Measurements from ENCODE around the gene ZNF366.

ZNF366 gene

DNA sequence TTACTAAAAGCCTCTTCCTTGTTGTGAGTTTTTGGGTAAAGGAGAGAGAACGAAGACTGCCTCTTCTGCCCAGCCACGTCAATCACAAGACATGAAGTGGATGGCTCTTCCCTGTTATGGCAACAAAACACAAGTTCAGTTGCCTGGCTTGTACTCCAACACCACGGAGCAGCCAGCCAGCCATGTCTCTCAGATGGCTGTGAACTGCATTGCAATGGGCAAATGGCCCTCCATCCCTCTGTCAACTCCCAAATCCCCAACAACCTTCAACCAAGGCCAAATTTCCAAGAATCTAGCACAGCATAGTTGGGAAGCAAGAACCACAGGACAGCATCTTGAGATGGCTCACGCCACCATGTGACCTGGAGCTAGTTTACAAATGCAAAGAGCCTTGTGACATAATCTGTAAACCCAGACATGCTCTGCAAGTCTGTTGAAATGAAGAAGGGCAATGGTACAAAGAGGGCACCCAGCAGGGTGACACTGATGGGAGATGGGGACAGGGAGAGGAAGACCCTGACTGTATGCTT, 53.9 kb downstream of the ZNF366 start:
- H3K27ac ChIP-seq (ENCODE audit: low read depth, low read length), result no peak overlapping the region
- no peaks in the 10 kb centered on the region for H3K27me3 ChIP-seq (ENCODE audit: control insufficient read depth, insufficient read depth, low read length)
- H3K9ac ChIP-seq (ENCODE audit: low read depth, low read length), result no peak overlapping the region
- H3K36me3 ChIP-seq (ENCODE audit: control insufficient read depth, insufficient read depth, low read length), result no peaks in the 10 kb centered on the region
- H3K4me3 ChIP-seq (ENCODE audit: low read depth, low read length), result no peak overlapping the region
- H3K9me3 ChIP-seq (ENCODE audit: control insufficient read depth, insufficient read depth, low read length), result no peaks in the 10 kb centered on the region
- H3K4me1 ChIP-seq (ENCODE audit: control insufficient read depth, insufficient read depth, low read length), result peaks cover 9% of the 10 kb centered on the region; the same call in 1 of the 2 replicates

DNA sequence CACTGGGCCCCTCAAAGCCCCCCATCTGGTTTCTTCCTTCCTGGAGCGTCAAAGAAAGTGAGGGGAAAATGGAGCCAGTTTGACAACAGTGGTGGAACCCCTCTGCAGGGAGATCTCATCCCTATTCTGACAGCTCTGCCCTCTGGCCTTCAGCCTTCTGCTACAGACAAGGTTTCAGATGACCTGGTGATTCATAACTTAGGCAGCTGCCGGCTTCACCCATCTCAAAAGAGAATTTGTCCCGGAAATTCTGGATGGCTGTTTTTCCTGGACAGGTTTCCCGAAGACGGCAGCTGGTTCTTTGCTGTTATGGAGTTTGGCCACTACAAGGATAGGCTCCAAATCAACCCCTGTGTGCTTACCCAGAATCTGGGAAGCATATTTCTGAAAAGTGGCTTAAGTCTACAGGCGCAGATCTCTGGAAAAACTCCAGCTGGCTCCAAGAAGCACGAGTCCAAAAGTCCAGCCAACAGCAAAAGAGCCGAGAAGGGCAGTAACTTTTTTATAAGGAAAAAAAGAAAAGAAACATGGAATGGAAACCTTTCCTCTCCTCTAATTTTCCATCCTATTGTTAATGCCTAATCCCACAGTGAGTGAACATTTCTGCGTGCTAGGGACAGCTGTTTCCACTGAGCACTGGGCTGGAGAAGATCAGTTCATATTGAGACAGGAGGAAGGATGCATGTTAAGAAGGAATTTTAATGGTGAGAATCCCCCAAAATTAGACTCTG, 54.5 kb downstream of the ZNF366 start:
- Histone ChIP-seq H3K4me3 (ENCODE audit: low read depth, low read length) (no peak overlapping the region), H3K36me3 (ENCODE audit: control insufficient read depth, insufficient read depth, low read length) (no peaks in the 10 kb centered on the region), H3K27ac (ENCODE audit: low read depth, low read length) (peak overlapping the region; percentile 61), H3K9me3 (ENCODE audit: control insufficient read depth, insufficient read depth, low read length) (no peaks in the 10 kb centered on the region), H3K4me1 (ENCODE audit: control insufficient read depth, insufficient read depth, low read length) (peaks cover 9% of the 10 kb centered on the region; the same call in 1 of the 2 replicates), H3K9ac (ENCODE audit: low read depth, low read length) (no peak overlapping the region), H3K27me3 (ENCODE audit: control insufficient read depth, insufficient read depth, low read length) (no peaks in the 10 kb centered on the region)

DNA sequence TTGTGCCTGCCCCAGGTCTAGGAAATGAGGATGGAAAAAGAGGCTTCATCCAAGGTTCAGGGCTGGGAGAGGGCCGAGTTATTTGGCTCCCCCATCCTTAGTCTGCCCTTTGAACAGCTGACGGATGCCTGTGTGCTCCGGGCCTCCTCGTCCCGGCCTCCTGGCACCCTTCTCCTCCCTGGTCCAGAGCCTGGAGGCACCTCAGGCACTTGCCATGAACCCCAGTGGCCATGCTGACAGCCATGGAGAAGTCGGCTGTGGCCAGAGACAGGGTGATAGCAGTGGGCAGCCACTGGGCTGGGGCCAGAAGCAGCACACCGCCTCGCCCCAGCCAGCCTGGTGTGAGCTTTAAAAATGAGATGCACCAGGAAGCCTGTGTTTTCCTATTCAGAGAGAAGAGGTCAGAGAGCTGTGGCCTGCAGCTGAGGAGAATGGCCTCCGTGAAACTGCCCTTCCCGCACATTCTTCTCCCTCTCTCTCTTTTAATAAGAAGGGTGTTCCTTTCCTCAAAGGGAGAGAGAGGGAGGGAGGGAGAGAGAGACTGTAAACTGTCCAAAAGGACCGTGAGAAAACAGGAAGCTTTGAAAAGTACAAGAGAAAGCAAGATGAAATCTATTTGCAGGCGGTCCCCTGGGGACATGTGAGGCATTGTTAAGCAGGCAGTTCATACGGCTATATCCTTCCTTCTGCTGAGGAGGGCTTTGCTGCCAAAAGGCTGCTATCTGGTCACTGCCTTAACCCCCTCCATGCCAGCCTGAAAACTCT, 55.3 kb downstream of the ZNF366 start:
- Histone ChIP-seq H3K4me1 (ENCODE audit: control insufficient read depth, insufficient read depth, low read length) (peaks cover 9% of the 10 kb centered on the region; the same call in 1 of the 2 replicates), H3K4me3 (ENCODE audit: low read depth, low read length) (no peak overlapping the region), H3K27ac (ENCODE audit: low read depth, low read length) (peak overlapping the region; percentile 61), H3K9ac (ENCODE audit: low read depth, low read length) (no peak overlapping the region), H3K9me3 (ENCODE audit: control insufficient read depth, insufficient read depth, low read length) (no peaks in the 10 kb centered on the region), H3K27me3 (ENCODE audit: control insufficient read depth, insufficient read depth, low read length) (no peaks in the 10 kb centered on the region), H3K36me3 (ENCODE audit: control insufficient read depth, insufficient read depth, low read length) (no peaks in the 10 kb centered on the region)

DNA sequence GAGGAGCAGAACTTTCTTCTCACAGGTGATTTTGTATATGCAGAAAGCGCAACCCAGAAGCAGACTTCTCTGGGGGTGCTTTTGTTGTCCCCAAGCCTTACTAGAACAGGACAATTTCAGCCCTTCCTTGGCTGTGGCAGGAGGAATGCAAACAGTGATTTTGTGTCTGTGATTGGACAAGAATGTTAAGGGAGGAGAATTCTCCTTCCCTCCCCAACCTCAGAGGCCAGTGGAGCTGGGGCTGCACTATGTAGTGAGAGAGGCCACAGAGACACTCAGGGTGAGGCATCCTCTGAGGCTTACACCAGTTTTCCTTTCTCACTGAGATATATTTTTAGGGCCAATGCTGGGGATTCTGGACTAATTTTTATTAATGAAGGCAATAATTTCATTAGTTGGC, 58.8 kb downstream of the ZNF366 start:
- no peaks in the 10 kb centered on the region for H3K36me3 ChIP-seq (ENCODE audit: control insufficient read depth, insufficient read depth, low read length)
- no peaks in the 10 kb centered on the region for H3K27me3 ChIP-seq (ENCODE audit: control insufficient read depth, insufficient read depth, low read length)
- H3K9ac ChIP-seq (ENCODE audit: low read depth, low read length), result no peak overlapping the region
- H3K4me1 ChIP-seq (ENCODE audit: control insufficient read depth, insufficient read depth, low read length), result peaks cover 9% of the 10 kb centered on the region; the same call in 1 of the 2 replicates
- no peak overlapping the region for H3K27ac ChIP-seq (ENCODE audit: low read depth, low read length)
- no peak overlapping the region for H3K4me3 ChIP-seq (ENCODE audit: low read depth, low read length)
- no peaks in the 10 kb centered on the region for H3K9me3 ChIP-seq (ENCODE audit: control insufficient read depth, insufficient read depth, low read length)

DNA sequence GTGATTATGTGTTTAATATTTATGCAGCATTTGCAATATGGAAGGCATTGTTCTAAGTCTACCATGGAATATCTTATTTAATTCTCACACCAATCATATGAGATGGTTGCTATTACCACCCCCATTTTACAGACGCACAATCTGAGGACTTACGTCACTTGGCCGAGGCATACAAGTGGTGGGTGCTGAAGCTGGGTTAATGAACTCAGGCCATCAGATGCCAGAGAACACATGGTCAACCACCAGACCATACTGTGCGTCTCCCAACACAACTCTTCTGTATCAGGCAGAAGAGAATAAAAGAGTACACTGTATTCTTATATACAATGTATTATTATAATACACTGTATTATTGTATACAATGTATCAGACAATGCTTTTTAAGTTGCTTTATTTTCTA, 59.5 kb downstream of the ZNF366 start:
- Histone ChIP-seq H3K36me3 (ENCODE audit: control insufficient read depth, insufficient read depth, low read length) (no peaks in the 10 kb centered on the region), H3K27ac (ENCODE audit: low read depth, low read length) (no peak overlapping the region), H3K9ac (ENCODE audit: low read depth, low read length) (no peak overlapping the region), H3K9me3 (ENCODE audit: control insufficient read depth, insufficient read depth, low read length) (no peaks in the 10 kb centered on the region), H3K4me3 (ENCODE audit: low read depth, low read length) (no peak overlapping the region), H3K27me3 (ENCODE audit: control insufficient read depth, insufficient read depth, low read length) (no peaks in the 10 kb centered on the region), H3K4me1 (ENCODE audit: control insufficient read depth, insufficient read depth, low read length) (peaks cover 9% of the 10 kb centered on the region; the same call in 1 of the 2 replicates)

DNA sequence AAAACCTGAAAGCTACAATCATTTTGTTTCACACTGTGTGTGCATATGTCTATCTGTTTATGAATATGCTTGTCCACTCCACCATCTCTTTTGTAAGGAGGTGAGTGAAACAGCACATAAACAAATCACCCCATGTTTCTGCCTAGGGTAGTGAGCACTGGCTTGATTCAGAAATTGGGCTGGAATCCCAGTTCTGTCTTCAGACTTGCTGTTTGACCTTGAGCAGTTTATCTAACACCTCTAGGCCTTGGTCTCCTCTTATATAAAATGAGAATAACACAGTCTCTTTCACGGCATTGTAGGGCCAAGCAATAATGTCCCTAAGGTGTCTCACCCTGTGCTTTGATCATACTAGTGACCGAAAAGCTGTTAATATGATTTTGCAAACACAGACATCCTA, 61.2 kb downstream of the ZNF366 start:
- Histone ChIP-seq H3K4me3 (ENCODE audit: low read depth, low read length) (no peak overlapping the region), H3K36me3 (ENCODE audit: control insufficient read depth, insufficient read depth, low read length) (no peaks in the 10 kb centered on the region), H3K9ac (ENCODE audit: low read depth, low read length) (no peak overlapping the region), H3K4me1 (ENCODE audit: control insufficient read depth, insufficient read depth, low read length) (no peaks in the 10 kb centered on the region), H3K9me3 (ENCODE audit: control insufficient read depth, insufficient read depth, low read length) (no peaks in the 10 kb centered on the region), H3K27me3 (ENCODE audit: control insufficient read depth, insufficient read depth, low read length) (no peaks in the 10 kb centered on the region), H3K27ac (ENCODE audit: low read depth, low read length) (no peak overlapping the region)

DNA sequence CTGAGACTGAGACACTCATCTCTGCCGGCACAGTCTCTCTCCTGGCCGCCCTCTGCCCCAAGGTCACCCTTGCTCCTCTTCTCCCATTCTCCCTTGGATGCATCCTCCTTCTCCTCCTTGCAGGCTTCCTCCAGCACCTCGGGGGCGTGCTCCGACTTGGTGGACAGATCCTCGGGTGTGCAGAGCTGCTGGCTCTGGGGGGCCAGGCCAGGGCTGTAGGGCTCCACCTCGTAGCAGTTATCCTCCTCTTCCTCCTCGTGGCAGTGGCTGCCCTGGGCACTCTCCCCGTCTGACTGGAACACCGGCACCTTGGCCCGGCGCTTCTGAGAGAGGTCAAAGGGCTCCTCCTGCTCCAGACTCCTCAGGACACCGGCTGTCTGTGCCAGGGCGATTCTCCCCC, 63.3 kb downstream of the ZNF366 start:
- no peak overlapping the region for H3K4me3 ChIP-seq (ENCODE audit: low read depth, low read length)
- no peaks in the 10 kb centered on the region for H3K9me3 ChIP-seq (ENCODE audit: control insufficient read depth, insufficient read depth, low read length)
- no peak overlapping the region for H3K27ac ChIP-seq (ENCODE audit: low read depth, low read length)
- H3K36me3 ChIP-seq (ENCODE audit: control insufficient read depth, insufficient read depth, low read length), result no peaks in the 10 kb centered on the region
- H3K4me1 ChIP-seq (ENCODE audit: control insufficient read depth, insufficient read depth, low read length), result no peaks in the 10 kb centered on the region
- no peaks in the 10 kb centered on the region for H3K27me3 ChIP-seq (ENCODE audit: control insufficient read depth, insufficient read depth, low read length)
- no peak overlapping the region for H3K9ac ChIP-seq (ENCODE audit: low read depth, low read length)

DNA sequence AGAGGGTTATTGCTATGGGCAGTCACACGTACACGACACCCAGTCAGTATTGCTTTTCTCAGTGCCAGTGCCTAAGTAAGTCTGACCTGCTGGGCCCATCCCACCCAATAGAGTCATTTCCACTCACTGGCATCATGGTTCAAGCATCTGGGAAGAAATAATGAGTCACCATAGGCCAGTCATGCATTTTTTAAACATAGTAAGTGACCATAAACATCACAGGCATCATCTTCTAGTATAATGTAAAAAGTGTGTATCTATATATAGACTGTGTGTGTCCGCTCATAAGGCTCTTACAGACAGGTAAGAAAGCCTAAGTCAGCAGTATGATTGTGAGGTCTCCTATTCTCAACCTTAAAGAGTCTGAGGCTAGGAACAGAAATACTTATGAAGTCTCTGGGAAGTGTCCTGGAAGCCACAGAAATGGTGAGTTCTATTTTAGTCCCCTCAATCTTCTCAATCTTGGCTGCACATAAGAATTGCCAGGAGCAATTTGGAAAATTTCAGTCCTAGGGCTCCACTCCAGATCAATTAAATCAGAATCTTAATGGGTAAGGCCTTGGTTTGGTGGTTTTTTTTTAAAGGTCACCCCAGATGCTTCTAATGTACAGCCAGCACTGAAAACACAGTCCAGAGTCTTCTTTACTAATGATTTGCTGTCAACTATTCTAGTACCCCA, 65.2 kb downstream of the ZNF366 start:
- H3K4me3 ChIP-seq (ENCODE audit: low read depth, low read length), result no peak overlapping the region
- no peaks in the 10 kb centered on the region for H3K27me3 ChIP-seq (ENCODE audit: control insufficient read depth, insufficient read depth, low read length)
- no peak overlapping the region for H3K27ac ChIP-seq (ENCODE audit: low read depth, low read length)
- no peaks in the 10 kb centered on the region for H3K36me3 ChIP-seq (ENCODE audit: control insufficient read depth, insufficient read depth, low read length)
- no peaks in the 10 kb centered on the region for H3K4me1 ChIP-seq (ENCODE audit: control insufficient read depth, insufficient read depth, low read length)
- H3K9ac ChIP-seq (ENCODE audit: low read depth, low read length), result no peak overlapping the region
- H3K9me3 ChIP-seq (ENCODE audit: control insufficient read depth, insufficient read depth, low read length), result no peaks in the 10 kb centered on the region

DNA sequence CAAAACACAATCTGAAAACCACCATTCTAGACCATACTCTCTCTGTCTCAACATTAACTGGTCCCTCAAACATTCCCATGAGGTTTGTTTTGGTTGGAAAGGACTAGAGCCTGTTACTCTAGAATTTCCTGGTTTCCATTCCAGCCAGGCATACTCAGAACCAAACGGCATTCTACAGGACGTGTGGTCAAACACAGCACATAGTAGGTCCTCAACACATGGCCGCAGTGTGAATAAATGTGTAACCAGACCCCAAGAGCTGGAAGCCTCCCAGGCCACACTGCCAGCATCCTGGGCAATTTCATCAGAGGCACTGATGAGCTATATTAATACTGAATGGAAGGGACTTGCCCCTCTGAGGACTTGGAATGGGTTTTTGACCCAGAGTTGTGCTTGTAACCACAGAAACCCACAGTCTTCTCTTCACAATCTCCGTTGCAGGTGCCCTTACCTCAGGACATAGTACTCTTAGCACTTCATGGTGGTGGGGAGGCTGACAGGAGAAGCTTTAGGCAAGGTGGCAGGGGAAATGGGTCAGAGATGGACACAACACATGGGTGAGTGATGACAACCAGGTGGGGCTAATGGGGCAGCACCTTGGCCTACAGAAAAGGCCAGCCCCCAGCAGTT, 66.0 kb downstream of the ZNF366 start:
- Histone ChIP-seq H3K4me1 (ENCODE audit: control insufficient read depth, insufficient read depth, low read length) (no peaks in the 10 kb centered on the region), H3K9me3 (ENCODE audit: control insufficient read depth, insufficient read depth, low read length) (no peaks in the 10 kb centered on the region), H3K27ac (ENCODE audit: low read depth, low read length) (no peak overlapping the region), H3K4me3 (ENCODE audit: low read depth, low read length) (no peak overlapping the region), H3K27me3 (ENCODE audit: control insufficient read depth, insufficient read depth, low read length) (no peaks in the 10 kb centered on the region), H3K36me3 (ENCODE audit: control insufficient read depth, insufficient read depth, low read length) (no peaks in the 10 kb centered on the region), H3K9ac (ENCODE audit: low read depth, low read length) (no peak overlapping the region)

DNA sequence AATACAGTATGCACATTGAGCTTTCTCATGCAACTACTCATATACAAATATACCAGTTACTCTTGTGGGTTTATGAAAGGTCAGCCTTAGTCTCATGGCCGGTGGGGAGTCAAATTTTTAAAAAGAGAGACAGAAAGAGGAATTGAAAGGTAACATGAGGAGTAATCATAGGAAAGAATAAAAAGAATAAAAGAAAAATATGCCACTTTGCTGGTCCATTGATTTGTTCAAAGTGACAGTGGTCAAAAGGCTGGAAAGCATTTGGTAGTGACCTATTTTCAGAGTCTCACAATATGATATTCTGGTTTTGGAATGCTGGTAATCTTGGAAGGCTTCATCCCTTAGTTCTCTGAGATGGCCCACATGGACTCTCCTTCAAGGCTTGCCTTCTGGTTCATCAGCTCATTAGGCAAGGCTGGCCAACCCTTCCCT, 67.0 kb downstream of the ZNF366 start:
- H3K27me3 ChIP-seq (ENCODE audit: control insufficient read depth, insufficient read depth, low read length), result no peaks in the 10 kb centered on the region
- H3K27ac ChIP-seq (ENCODE audit: low read depth, low read length), result no peak overlapping the region

More for the DNA sequence above, 67.0 kb downstream of the ZNF366 start:
- H3K4me3 ChIP-seq (ENCODE audit: low read depth, low read length), result no peak overlapping the region
- H3K4me1 ChIP-seq (ENCODE audit: control insufficient read depth, insufficient read depth, low read length), result no peaks in the 10 kb centered on the region
- no peaks in the 10 kb centered on the region for H3K36me3 ChIP-seq (ENCODE audit: control insufficient read depth, insufficient read depth, low read length)
- no peaks in the 10 kb centered on the region for H3K9me3 ChIP-seq (ENCODE audit: control insufficient read depth, insufficient read depth, low read length)
- no peak overlapping the region for H3K9ac ChIP-seq (ENCODE audit: low read depth, low read length)
